Upper lobe of left lung (tissue), 4 donors: ENCODE results near the gene KIF21B.

Experiments
- CTCF ChIP-seq, 6 experiments: fragments of 450-650 bp in 4 of 6; fragments of 200-600 bp in 2 of 6; sonication (generic) in 2 of 6; IDR thresholded peaks; one replicate each; pipeline ENCODE4 v1.5.1; 2016 to 2019; ENCODE audit warnings: antibody characterized with exemption in 6 of 6
- EP300 ChIP-seq, 4 donors: sonication (generic); formaldehyde crosslinking; IDR thresholded peaks; one replicate each; pipeline ENCODE4 v1.5.1; 2017; ENCODE audit warnings: antibody characterized with exemption in 4 of 4, control low read depth in 2 of 4
- POLR2A ChIP-seq, 4 donors: fragments of 450-650 bp; IDR thresholded peaks; one replicate each; pipeline ENCODE4 v1.5.1; 2016 to 2017; ENCODE audit warnings: antibody characterized with exemption in 4 of 4, mild to moderate bottlenecking in 2 of 4
- POLR2AphosphoS5 ChIP-seq, 2 donors: sonication (generic); formaldehyde crosslinking; IDR thresholded peaks; one replicate each; pipeline ENCODE4 v1.5.1; 2017; ENCODE audit warnings: antibody characterized with exemption in 2 of 2

- TF ChIP-seq CTCF (IDR thresholded peaks at IDR 0.05) (no peak), EP300 (IDR thresholded peaks at IDR 0.05) (no peak), POLR2A (IDR thresholded peaks at IDR 0.05) (no peak), POLR2AphosphoS5 (IDR thresholded peaks at IDR 0.05) (no peak)
Measured at GRCh38 chr1:201036188-201036842, 12.8 kb upstream of the KIF21B start.
